Stimulated activated CD4-positive, alpha-beta T cell treated with anti-CD3 and anti-CD28 coated beads, Interleukin-1b, Interleukin-23, amount 100 ng/mL, for 1 hour (primary cell): ENCODE results near the gene TOX2.

Experiments
- DNase-seq, 2 donors: peaks; one replicate each; pipeline ENCODE4 v3.0.0-alpha.2; 2020; ENCODE audit warnings: low read depth in 2 of 2

The TOX2 gene

GRCh38 chr20:44104798-44105517 lies 190.3 kb downstream of the TOX2 start:
- no peak for DNase-seq

GRCh38 chr20:44106615-44107014 lies 192.0 kb downstream of the TOX2 start:
- DNase-seq: no peak

GRCh38 chr20:44109951-44110361 lies 195.3 kb downstream of the TOX2 start:
- no peak for DNase-seq

GRCh38 chr20:44110816-44111568 lies 196.3 kb downstream of the TOX2 start:
- no peak for DNase-seq

- no peak for DNase-seq
These were observed 197.2 kb downstream of the TOX2 start for GRCh38 chr20:44111712-44112335.

GRCh38 chr20:44112456-44112855 lies 197.8 kb downstream of the TOX2 start:
- DNase-seq: no peak

GRCh38 chr20:44112889-44113617 lies 198.4 kb downstream of the TOX2 start:
- DNase-seq: no peak

- no peak for DNase-seq
These were observed 199.1 kb downstream of the TOX2 start for GRCh38 chr20:44113618-44114376.

- no peak for DNase-seq
These were observed 200.5 kb downstream of the TOX2 start for GRCh38 chr20:44115181-44115580.

GRCh38 chr20:44115762-44116644 lies 201.4 kb downstream of the TOX2 start:
- DNase-seq: no peak

GRCh38 chr20:44117296-44118184 lies 202.9 kb downstream of the TOX2 start:
- no peak for DNase-seq

- DNase-seq: no peak
These were observed 203.8 kb downstream of the TOX2 start for GRCh38 chr20:44118185-44119033.
